Subcutaneous adipose tissue (tissue), 4 donors: ENCODE results near the gene TXNRD2. TPM values are rescaled to one million over a fixed set of nuclear protein-coding genes. Genes with fewer than 3 reads are reported as not detected.

Experiments used
- CTCF ChIP-seq: fragments of 450-650 bp; IDR thresholded peaks from one replicate; pipeline ENCODE4 v1.5.1; 2016; ENCODE audit warnings: low read depth, mild to moderate bottlenecking, control low read depth, antibody characterized with exemption, moderate library complexity
- total RNA-seq, 4 donors: library from RNA; depleted of rRNA; stranded (reverse); fragments of >200 nt; gene quantifications; one replicate each; pipeline ENCODE4 v1.1.0, GENCODE V29; 2016

Gene TXNRD2
- total RNA-seq, 4 donors from 2014 or later = 11.1 to 28.4 (median 15.8) TPM

DNA sequence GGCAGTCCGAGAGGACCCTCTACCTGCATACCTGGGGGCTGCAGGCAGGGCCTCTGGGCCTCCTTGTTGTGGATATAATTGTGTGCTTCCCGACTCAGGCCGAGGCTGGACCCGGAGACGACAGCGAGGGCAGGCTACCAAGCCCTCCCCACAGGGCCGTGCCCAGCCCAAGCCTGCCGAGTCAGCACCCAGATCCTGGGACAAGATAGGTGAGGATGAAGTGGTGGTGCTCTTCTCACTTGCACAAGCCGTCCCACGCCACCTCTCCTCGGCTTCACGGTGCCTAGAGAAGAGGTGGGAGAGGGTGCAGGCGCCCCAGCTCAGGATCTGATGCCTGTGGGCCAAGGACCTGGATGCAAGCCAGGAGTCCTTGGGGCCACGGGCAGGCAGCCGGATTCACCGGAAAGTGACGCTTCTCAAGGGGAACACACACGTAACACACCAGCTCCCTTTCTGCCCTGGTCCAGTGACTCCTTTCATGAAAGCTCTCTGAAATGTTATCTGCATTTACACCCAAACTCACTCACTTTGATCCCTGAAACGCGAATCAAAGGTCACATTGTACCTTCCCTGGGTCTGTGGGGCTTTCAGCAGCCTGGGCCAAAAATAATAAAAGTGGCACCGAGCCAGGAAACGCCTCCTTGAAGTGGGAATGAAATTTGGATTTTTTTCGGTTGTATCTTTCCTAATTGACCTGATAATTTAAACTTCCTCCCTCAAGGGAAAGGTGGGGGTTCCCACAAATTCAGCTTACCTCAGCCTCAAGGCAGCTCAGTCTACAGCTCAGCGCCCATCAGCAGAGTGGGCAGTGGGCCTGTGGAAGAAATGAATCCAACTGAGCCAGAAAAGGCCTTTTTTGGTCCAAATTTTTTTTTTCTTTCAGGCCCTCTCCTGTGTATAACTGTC lies 85.9 kb downstream of the TXNRD2 start:
- TF ChIP-seq CTCF = no peak

DNA sequence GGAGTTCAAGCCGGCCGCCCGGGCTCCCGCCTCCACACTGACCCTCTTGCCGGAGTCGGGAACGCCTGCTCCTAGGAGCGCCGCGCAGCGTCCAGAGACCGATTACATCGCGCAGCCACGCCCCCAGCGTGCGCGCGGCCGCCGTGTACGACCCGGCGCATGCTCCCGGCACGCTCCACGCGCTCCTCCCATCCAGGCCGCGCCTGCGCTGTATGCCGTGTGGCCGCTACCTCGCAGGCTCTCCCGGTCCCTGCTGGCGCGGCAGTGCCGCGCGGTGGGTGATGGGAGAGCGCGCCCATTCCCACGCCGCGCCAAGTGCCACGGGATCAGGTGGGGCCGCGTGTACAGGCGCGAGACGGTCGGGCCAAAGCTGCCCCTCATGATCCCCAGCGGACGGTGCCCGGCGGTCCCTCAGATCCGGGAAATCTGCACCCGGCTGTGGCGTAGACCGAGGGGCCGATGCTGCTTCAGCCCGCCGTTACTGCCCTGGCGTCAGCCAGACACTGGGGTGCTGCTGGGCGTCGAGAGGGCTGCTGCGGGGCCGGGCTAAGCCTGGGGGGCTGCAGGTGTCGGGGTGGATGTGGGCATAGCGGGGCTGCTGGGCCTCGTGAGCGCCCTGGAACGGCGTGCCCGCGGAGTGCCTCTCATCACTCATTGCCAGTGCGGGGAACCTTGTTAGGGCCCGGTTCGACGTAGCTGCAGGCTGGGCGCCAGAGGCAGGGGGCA lies 86.7 kb downstream of the TXNRD2 start, which contains the start of the genes GNB1L and RTL10:
TSS of gene GNB1L (minus strand) at position 97 of the 726 bp plus-strand sequence. CDS start 33,519 bp downstream, outside the sequence.
TSS of gene RTL10 (minus strand) at position 97 of the 726 bp plus-strand sequence. CDS start 2,613 bp downstream, outside the sequence.
- TF ChIP-seq CTCF = no peak

- no peak for TF ChIP-seq CTCF
Measured at GRCh38 chr22:19853879-19854777, 87.5 kb downstream of the TXNRD2 start.

- no peak for TF ChIP-seq CTCF
Measured at GRCh38 chr22:19853058-19853878, 88.3 kb downstream of the TXNRD2 start.

- TF ChIP-seq CTCF = no peak
Measured at GRCh38 chr22:19852177-19852781, 89.3 kb downstream of the TXNRD2 start.
